Measurements from ENCODE around the gene FBXW11. TPM values are rescaled to one million over a fixed set of nuclear protein-coding genes. Genes with fewer than 3 reads are reported as not detected.
A peak's percentile ranks its signal among the peaks of the same experiment; 100 is the strongest.

The FBXW11 gene
- total RNA-seq, 1 donor from 2014 or later: 64.7 TPM

DNA sequence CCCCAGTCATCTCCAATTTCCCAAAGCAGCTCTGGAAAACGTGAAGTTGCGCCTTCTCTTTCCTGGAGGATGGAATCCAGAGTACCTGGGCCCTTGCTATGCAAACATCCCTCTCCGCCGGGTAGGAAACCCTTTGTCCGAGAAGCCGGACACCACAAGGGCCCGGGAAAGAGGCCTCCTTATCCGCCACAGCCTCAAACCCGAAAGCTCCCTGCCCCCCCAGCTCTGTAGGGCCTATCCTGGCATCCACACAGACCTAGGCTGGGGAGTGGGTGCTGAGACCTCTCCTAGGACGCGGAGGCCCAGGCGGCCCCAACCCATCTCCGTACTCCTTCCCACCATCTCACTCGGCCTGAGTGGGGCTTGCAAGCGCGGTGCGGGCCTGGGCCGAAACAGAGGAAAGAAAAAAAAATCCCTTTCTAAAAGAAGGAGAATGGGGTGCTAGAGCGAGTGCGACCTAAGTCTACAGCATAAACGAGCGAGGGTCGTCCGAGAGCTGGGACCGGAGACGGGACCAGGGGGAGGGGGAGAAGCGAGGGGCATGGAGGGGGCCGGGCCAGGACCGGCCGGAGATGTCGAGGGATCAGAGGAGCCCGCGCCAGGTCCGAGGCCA, 624 bp downstream of the FBXW11 start:
- Mint-ChIP-seq H3K4me1 (ENCODE audit: low read depth, unreplicated experiment) (peaks cover 39% of the 10 kb centered on the region), H3K27ac (ENCODE audit: unreplicated experiment) (peak overlapping the region; percentile 93), H3K4me3 (ENCODE audit: unreplicated experiment) (peak overlapping the region; percentile 89), H3K36me3 (ENCODE audit: low read depth, unreplicated experiment) (no peaks in the 10 kb centered on the region), H3K27me3 (ENCODE audit: low read depth, unreplicated experiment) (no peaks in the 10 kb centered on the region), H3K9me3 (ENCODE audit: unreplicated experiment) (no peaks in the 10 kb centered on the region)
- peak overlapping the region; percentile 92 for H3K4me2 ChIP-seq (ENCODE audit: low read length)
- H3K9me3 ChIP-seq (ENCODE audit: insufficient read depth, low read depth, low read length): no peaks in the 10 kb centered on the region
- peak overlapping the region; percentile 92 for H2AFZ ChIP-seq (ENCODE audit: low read depth, low read length)
- peak overlapping the region; percentile 98 for H3K27ac ChIP-seq (ENCODE audit: low read depth, low read length)
- H3K36me3 ChIP-seq (ENCODE audit: insufficient read depth, low read length): no peaks in the 10 kb centered on the region
- H3K79me2 ChIP-seq (ENCODE audit: insufficient read depth, low read length): peaks cover 57% of the 10 kb centered on the region
- TF ChIP-seq EZH2 (IDR thresholded peaks at IDR 0.05; ENCODE audit: insufficient read depth, low read length): no peak
- TF ChIP-seq CTCF (IDR thresholded peaks at IDR 0.05; ENCODE audit: insufficient read depth, low read depth, low read length): no peak
- DNase-seq (ENCODE audit: low read depth) (no peak), FAIRE-seq (no peak)
- no peaks in the 10 kb centered on the region for H3K27me3 ChIP-seq (ENCODE audit: insufficient read depth, low read length)
- H3K4me1 ChIP-seq (ENCODE audit: insufficient read depth, low read length): peaks cover 49% of the 10 kb centered on the region
- peak overlapping the region; percentile 92 for H3K9ac ChIP-seq (ENCODE audit: low read length)
- H4K20me1 ChIP-seq (ENCODE audit: insufficient read depth, low read length): peaks cover 58% of the 10 kb centered on the region
- H3K4me3 ChIP-seq (ENCODE audit: insufficient read depth, low read depth, low read length): peak overlapping the region; percentile 88

- no peak overlapping the region for H2AFZ ChIP-seq (ENCODE audit: low read depth, low read length)
- H3K27ac ChIP-seq (ENCODE audit: low read depth, low read length): peak overlapping the region; percentile 98
- no peak overlapping the region for H3K27ac Mint-ChIP-seq (ENCODE audit: unreplicated experiment)
- H3K4me1 Mint-ChIP-seq (ENCODE audit: low read depth, unreplicated experiment): peaks cover 39% of the 10 kb centered on the region
- H3K27me3 ChIP-seq (ENCODE audit: insufficient read depth, low read length): no peaks in the 10 kb centered on the region
- peaks cover 66% of the 10 kb centered on the region for H4K20me1 ChIP-seq (ENCODE audit: insufficient read depth, low read length)
- H3K36me3 Mint-ChIP-seq (ENCODE audit: low read depth, unreplicated experiment): no peaks in the 10 kb centered on the region
- peak; percentile 27 for DNase-seq (ENCODE audit: low read depth)
- TF ChIP-seq EZH2 (IDR thresholded peaks at IDR 0.05; ENCODE audit: insufficient read depth, low read length) (no peak), CTCF (IDR thresholded peaks at IDR 0.05; ENCODE audit: insufficient read depth, low read depth, low read length) (no peak)
- H3K4me1 ChIP-seq (ENCODE audit: insufficient read depth, low read length): peaks cover 49% of the 10 kb centered on the region
- peak overlapping the region; percentile 92 for H3K9ac ChIP-seq (ENCODE audit: low read length)
- peak overlapping the region; percentile 88 for H3K4me3 ChIP-seq (ENCODE audit: insufficient read depth, low read depth, low read length)
- H3K9me3 Mint-ChIP-seq (ENCODE audit: unreplicated experiment): peaks cover 2% of the 10 kb centered on the region
- no peak for FAIRE-seq
- no peaks in the 10 kb centered on the region for H3K27me3 Mint-ChIP-seq (ENCODE audit: low read depth, unreplicated experiment)
- H3K79me2 ChIP-seq (ENCODE audit: insufficient read depth, low read length): peaks cover 67% of the 10 kb centered on the region
- H3K36me3 ChIP-seq (ENCODE audit: insufficient read depth, low read length): no peaks in the 10 kb centered on the region
- H3K4me2 ChIP-seq (ENCODE audit: low read length): peak overlapping the region; percentile 92
- no peaks in the 10 kb centered on the region for H3K9me3 ChIP-seq (ENCODE audit: insufficient read depth, low read depth, low read length)
- peak overlapping the region; percentile 89 for H3K4me3 Mint-ChIP-seq (ENCODE audit: unreplicated experiment)
Measured at GRCh38 chr5:172004824-172005237, 1.6 kb downstream of the FBXW11 start.

GRCh38 chr5:172003746-172004145, 2.7 kb downstream of the FBXW11 start:
- Histone ChIP-seq H3K27me3 (ENCODE audit: insufficient read depth, low read length) (no peaks in the 10 kb centered on the region), H3K9ac (ENCODE audit: low read length) (no peak overlapping the region), H3K9me3 (ENCODE audit: insufficient read depth, low read depth, low read length) (no peaks in the 10 kb centered on the region), H3K36me3 (ENCODE audit: insufficient read depth, low read length) (no peaks in the 10 kb centered on the region), H3K4me3 (ENCODE audit: insufficient read depth, low read depth, low read length) (no peak overlapping the region), H4K20me1 (ENCODE audit: insufficient read depth, low read length) (peaks cover 76% of the 10 kb centered on the region), H3K27ac (ENCODE audit: low read depth, low read length) (peak overlapping the region; percentile 4), H3K79me2 (ENCODE audit: insufficient read depth, low read length) (peaks cover 78% of the 10 kb centered on the region), H3K4me1 (ENCODE audit: insufficient read depth, low read length) (peaks cover 40% of the 10 kb centered on the region), H2AFZ (ENCODE audit: low read depth, low read length) (no peak overlapping the region), H3K4me2 (ENCODE audit: low read length) (peak overlapping the region; percentile 92)
- DNase-seq (ENCODE audit: low read depth) (peak; percentile 28), FAIRE-seq (no peak)
- Mint-ChIP-seq H3K4me1 (ENCODE audit: low read depth, unreplicated experiment) (peaks cover 31% of the 10 kb centered on the region), H3K36me3 (ENCODE audit: low read depth, unreplicated experiment) (peaks cover 2% of the 10 kb centered on the region), H3K9me3 (ENCODE audit: unreplicated experiment) (peaks cover 3% of the 10 kb centered on the region), H3K4me3 (ENCODE audit: unreplicated experiment) (peak overlapping the region; percentile 42), H3K27ac (ENCODE audit: unreplicated experiment) (peak overlapping the region; percentile 22), H3K27me3 (ENCODE audit: low read depth, unreplicated experiment) (no peaks in the 10 kb centered on the region)
- TF ChIP-seq CTCF (IDR thresholded peaks at IDR 0.05; ENCODE audit: insufficient read depth, low read depth, low read length) (no peak), EZH2 (IDR thresholded peaks at IDR 0.05; ENCODE audit: insufficient read depth, low read length) (no peak)

All from astrocyte (in vitro differentiated cells and primary cell).